Stimulated activated CD8-positive, alpha-beta memory T cell treated with anti-CD3 and anti-CD28 coated beads, Interleukin-2, amount 100 ng/mL, for 48 hours (primary cell): ENCODE data around the gene HDAC4.

Source experiments
- DNase-seq, 2 donors: peaks; one replicate each; pipeline ENCODE4 v3.0.0-alpha.2; 2020; ENCODE audit warnings: low read depth in 2 of 2

The HDAC4 gene

DNA sequence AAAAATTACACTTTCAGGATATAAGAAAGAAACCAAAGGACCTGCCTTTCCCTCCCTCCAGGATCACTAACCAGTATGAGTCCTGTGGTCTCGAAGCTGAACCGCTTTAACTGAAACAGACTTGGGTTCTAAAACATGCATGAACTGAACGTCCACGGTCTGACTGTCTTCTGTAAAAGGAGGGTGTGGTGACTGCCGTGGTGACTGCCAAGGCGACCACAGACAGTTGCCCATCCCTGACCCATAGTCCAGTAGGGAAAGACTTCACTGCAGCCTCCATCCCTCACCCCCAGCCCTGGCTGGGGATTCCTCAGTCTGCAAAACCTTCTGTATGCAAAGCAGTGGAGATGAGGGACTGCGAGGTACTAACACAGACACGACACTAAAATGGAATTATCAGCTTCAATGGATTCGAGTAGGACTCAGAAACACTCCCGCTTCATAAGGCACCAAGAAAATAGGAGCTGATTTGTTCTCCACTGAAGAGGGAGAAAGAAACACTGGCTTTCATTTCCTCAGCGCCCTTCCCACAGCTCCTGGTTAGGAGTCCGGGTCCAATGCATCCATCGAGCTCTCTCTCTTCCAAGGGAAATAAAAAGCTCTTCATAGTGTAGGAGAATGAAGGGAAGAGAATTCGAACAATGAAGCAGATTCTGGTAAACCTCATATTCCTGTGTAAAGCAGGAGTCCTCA is 197.2 kb downstream of the HDAC4 start:
- no peak for DNase-seq

GRCh38 chr2:239202836-239203235 is 198.0 kb downstream of the HDAC4 start:
- DNase-seq = no peak

- no peak for DNase-seq
These were observed 198.5 kb downstream of the HDAC4 start for GRCh38 chr2:239202343-239202742.

DNA sequence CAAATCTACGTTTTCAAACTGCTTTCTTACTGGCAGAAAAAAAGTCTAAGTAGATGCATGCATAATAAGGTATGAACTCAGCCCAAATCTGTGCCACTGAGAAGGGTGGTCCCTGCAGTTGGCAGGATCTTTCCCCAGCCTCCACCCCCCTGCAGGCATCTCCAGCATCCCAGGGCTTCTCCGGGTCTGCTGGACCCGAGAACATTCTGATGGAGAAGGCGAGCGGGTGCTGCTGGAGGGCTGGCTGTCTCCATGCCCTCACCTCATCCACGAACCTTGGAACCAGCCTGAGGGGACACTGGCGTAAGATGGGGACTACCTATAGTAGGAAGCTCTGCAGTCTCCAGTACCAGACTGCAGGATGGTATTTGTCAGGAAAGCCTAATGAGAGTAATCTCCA is 198.9 kb downstream of the HDAC4 start:
- DNase-seq = no peak

DNA sequence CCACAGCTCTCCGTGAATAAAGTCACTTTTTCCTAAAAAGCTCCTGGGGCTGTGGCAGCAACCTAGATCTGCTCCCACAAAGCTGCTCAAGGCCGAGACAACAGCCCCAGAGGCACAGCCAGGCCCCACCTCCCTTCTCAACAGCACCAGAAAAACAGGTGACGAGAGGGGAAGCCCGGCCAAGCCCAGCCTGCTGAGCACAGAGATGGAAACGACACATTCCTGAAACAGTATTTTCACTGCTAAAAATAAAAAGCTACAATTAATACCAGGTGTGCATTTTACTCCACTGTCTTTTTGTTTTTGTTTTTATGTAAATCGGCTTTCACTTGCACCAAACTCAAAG is 199.3 kb downstream of the HDAC4 start:
- DNase-seq = no peak

GRCh38 chr2:239200646-239201530 is 199.9 kb downstream of the HDAC4 start:
- no peak for DNase-seq

- DNase-seq = no peak
These were observed 201.6 kb downstream of the HDAC4 start for GRCh38 chr2:239199041-239199768.

DNA sequence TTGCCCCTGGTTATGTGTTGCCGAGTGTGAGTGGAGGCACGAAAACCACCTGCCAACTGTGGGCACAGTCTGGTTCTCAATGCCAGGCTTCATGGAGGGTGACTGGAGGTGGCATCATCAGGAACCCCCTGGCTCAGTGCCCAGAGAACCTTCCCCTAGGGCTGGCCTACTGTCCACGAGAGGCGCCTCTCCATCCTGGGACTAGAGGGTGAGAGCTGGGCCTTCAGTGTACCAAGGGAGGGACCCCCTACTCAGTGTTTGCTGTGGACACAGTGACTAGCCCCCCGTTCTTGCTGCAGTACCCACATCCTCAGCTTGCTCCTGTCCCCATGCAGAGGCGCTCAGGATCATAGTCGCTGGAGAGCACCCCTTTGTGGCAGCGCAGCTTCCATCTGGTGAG is 202.6 kb downstream of the HDAC4 start:
- no peak for DNase-seq

DNA sequence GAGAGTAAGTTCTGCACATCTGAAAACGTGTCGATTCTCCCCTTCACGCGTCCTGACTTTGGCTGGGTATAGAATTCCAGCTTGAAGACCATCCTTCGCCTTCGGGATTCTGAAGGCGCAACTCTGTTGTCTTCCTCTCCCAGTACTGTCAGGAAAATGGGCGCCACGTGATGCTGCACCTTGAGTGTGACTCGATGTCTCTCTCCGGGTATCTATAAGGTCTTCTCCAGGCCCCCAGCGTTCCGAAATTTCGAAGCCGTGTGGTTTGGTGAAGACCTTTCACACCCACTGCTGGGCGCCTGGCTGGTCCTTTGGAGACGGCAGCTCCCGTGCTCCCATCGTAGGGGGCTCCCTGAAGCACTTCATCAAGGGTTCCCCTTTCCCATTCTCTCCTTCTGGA is 203.7 kb downstream of the HDAC4 start:
- DNase-seq = no peak

DNA sequence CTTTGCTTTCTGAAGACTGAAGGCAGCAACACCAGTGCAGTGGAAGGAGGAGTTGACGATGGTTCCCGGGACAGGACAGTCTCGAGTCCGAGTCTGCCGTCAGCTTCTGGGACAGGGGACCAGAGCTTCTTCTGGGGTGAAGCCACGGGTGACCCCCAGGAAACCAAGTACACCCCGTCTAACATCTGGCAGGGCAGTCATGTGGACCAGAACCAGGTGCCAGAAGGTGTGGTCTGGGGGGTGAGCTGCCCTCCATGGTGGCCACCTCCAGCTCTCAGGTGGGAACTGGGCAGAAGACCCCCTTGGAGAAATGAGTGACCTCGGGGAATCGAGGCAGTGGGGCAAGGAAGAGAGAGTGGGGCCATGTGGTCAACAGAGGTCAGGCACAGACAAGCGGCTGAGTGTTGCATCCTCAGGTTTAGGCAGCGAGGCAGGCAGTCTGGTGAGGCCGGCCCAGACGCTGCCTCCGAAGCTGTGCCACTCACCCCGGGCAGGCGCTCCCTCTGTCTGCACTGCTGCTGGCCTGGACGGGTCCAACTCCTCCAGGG is 204.3 kb downstream of the HDAC4 start:
- DNase-seq = no peak

GRCh38 chr2:239195992-239196391 is 204.8 kb downstream of the HDAC4 start:
- no peak for DNase-seq

DNA sequence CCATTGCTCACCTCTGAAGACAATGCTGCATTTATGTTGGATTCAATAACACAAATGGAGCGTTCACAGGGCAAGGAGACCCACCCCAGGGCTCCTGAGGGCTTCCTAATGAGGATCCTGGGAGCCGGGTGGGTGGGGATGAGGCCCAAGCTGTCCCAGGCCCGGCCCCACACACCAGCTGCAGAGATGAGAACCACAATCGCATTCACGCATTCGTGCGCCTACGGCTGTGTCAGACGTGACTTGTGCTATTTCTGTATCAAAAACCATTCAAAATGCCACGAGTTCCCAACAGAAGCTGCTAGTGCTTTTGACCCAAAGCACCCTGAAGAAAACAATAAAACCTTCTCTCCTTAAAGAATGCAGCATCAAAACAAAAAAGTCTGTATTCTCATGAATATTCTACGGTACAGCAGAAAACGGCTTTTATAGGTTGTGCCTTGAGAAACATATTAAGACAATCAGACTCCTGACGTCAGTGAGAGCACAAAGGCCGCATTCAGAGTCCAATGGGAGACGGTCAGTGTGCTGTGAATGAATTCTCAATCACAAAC is 205.4 kb downstream of the HDAC4 start:
- no peak for DNase-seq

GRCh38 chr2:239194731-239195317 is 206.0 kb downstream of the HDAC4 start:
- no peak for DNase-seq

- no peak for DNase-seq
These were observed 206.7 kb downstream of the HDAC4 start for GRCh38 chr2:239193925-239194677.

DNA sequence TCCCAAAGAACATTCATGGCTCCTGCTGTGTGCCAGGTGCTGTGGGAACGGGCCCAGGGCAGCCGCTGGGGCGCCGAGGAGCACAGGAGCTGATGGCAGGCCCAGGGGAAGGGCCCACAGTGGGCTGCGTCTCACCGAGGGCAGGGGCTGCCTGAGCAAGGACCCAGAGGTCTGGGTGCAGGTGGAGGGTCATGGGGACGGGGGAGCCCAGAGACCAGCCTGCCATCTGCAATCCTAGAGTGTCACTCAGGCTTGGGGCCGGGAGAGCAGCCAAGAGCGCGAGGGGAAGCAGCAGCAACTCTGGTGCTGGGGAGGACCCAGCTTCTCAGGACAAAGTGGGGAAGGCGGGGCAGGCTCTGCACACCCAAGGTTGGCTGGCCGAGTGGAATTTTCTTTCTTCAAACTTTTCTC is 207.4 kb downstream of the HDAC4 start:
- no peak for DNase-seq

DNA sequence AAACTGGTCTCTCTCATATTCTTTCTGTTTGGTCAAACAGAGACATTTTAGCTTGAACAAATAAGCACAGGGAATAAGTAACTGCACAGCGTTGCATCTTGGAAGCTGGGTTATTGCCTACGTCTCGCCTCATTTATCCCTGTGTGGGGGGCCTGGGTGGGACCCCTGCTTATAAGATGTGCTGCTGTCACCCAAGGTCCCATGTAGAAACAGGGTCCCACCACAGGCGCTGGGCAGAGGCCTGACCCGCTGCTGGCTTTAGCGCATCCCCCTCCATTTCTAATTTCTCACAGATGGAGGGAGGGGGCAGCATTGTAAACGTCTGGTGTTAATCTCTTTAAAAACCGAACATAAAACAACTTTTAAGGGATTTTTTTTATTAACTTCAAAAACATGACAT is 207.8 kb downstream of the HDAC4 start:
- no peak for DNase-seq

DNA sequence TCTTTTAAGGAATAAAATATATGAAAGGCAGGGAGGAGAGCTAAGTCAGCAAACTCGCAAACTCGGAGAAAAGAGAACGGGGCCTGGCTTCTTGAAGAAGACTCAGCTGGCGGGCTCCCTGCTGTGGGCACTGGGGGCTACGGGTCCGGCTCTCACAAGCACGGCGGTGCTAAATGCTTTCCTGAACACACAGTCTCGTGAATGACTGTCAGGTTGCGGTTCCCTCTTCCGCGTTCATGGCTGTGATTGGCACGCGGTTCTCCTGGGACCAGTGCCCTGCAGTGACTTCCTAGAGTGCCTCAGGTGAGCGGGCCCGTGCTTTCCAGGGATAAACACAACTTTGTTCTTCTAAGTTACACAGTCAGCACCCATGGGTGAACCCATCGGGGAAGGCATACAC is 208.4 kb downstream of the HDAC4 start:
- no peak for DNase-seq

- DNase-seq = no peak
These were observed 209.6 kb downstream of the HDAC4 start for GRCh38 chr2:239190921-239191885.

GRCh38 chr2:239190361-239190760 is 210.5 kb downstream of the HDAC4 start:
- DNase-seq = no peak

- no peak for DNase-seq
These were observed 211.1 kb downstream of the HDAC4 start for GRCh38 chr2:239189711-239190131.
